Endothelial cell (in vitro differentiated cells): ENCODE data around the gene MAVS. TPM values are rescaled to one million over a fixed set of nuclear protein-coding genes. Genes with fewer than 3 reads are reported as not detected.
"Not testable (repeated sequence)": the region's sequence is repeated elsewhere in the genome, so short reads cannot be mapped to it uniquely, and the experiment has no call there.

ENCODE experiments used
- DNase-seq: peaks from one replicate; pipeline ENCODE4 v3.0.0; 2021; ENCODE audit warnings: low spot score
- H3K27ac Mint-ChIP-seq: one replicate; pipeline ENCODE4 v1.8.0; 2021; ENCODE audit warnings: mixed read lengths, inconsistent platforms; ENCODE audit not compliant: unreplicated experiment
- H3K27me3 Mint-ChIP-seq: one replicate; pipeline ENCODE4 v1.8.0; 2021; ENCODE audit warnings: mild to moderate bottlenecking, moderate library complexity, mixed read lengths, inconsistent platforms; ENCODE audit not compliant: unreplicated experiment
- H3K36me3 Mint-ChIP-seq: one replicate; pipeline ENCODE4 v1.8.0; 2021; ENCODE audit warnings: mild to moderate bottlenecking, low read depth, mixed read lengths, inconsistent platforms; ENCODE audit not compliant: unreplicated experiment
- H3K4me1 Mint-ChIP-seq: one replicate; pipeline ENCODE4 v1.8.0; 2021; ENCODE audit warnings: mild to moderate bottlenecking, mixed read lengths, inconsistent platforms; ENCODE audit not compliant: unreplicated experiment
- H3K4me3 Mint-ChIP-seq: one replicate; pipeline ENCODE4 v1.8.0; 2021; ENCODE audit warnings: mild to moderate bottlenecking, mixed read lengths, inconsistent platforms; ENCODE audit not compliant: unreplicated experiment
- H3K9me3 Mint-ChIP-seq: one replicate; pipeline ENCODE4 v1.8.0; 2021; ENCODE audit warnings: mixed read lengths, inconsistent platforms; ENCODE audit not compliant: unreplicated experiment
- total RNA-seq: library from RNA; stranded (reverse); fragmentation: NEBNext Ultra II Directional; extraction: Animal tissue kit (Norgen Biotek cat#: 25700); gene quantifications from one replicate; pipeline ENCODE4 v1.2.1, GENCODE V29; 2021; ENCODE audit not compliant: unreplicated experiment
- TF ChIP-seq, protein P1 (sequence below): fragments of 200-600 bp; sonication (generic); IDR thresholded peaks from one replicate; pipeline ENCODE4 v1.5.0; 2021; ENCODE audit warnings: antibody characterized with exemption; ENCODE audit not compliant: unreplicated experiment

Gene MAVS
- total RNA-seq, 1 donor from 2014 or later: 111 TPM

DNA sequence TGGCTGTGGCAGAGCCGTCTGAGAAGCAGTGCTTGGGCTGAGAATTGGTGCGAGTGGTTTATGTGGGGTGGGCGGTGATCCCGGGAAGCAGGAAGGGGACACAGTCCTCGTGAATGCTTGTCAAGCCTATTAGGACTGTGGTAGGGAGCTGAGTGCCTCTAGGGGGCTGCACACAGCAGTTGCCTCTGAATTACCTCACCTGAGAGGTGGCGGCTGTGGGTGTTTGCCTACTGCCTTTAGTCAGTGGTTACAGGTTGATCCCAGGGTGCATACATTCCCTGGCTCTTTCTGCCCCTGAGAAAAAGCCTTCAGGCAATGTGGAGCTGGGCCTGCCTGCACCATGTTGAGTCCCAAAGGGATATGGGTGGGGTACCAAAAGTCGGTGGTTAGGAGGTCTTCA, 21.1 kb upstream of the MAVS start:
- no peaks in the 10 kb centered on the region for H3K9me3 Mint-ChIP-seq
- H3K4me1 Mint-ChIP-seq: peaks cover 4% of the 10 kb centered on the region
- H3K27me3 Mint-ChIP-seq: peaks cover 5% of the 10 kb centered on the region
- peaks cover 7% of the 10 kb centered on the region for H3K36me3 Mint-ChIP-seq
- DNase-seq: no peak
- H3K4me3 Mint-ChIP-seq: no peak overlapping the region
- TF ChIP-seq, protein P1, sequence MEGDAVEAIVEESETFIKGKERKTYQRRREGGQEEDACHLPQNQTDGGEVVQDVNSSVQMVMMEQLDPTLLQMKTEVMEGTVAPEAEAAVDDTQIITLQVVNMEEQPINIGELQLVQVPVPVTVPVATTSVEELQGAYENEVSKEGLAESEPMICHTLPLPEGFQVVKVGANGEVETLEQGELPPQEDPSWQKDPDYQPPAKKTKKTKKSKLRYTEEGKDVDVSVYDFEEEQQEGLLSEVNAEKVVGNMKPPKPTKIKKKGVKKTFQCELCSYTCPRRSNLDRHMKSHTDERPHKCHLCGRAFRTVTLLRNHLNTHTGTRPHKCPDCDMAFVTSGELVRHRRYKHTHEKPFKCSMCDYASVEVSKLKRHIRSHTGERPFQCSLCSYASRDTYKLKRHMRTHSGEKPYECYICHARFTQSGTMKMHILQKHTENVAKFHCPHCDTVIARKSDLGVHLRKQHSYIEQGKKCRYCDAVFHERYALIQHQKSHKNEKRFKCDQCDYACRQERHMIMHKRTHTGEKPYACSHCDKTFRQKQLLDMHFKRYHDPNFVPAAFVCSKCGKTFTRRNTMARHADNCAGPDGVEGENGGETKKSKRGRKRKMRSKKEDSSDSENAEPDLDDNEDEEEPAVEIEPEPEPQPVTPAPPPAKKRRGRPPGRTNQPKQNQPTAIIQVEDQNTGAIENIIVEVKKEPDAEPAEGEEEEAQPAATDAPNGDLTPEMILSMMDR: no peak
- H3K27ac Mint-ChIP-seq: no peak overlapping the region

DNA sequence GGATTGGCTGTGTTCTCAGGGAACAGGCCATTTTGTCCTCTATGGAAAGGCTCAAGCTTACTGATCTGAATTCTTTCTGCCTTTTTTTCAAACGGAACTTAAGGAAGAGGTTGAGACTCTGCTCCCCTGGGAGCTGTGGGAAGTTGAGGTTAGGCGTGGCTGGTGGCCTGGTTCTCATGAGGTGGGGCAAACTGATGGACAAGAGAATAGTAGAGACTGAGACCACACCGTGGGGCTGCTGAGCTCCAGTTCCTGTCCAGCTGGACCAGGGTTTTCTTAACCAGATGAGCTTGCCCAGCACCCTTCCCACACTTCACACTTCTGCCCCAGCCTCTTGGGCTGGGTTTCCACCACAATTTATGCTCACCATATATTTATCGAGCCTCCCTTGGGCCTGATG, 20.2 kb upstream of the MAVS start:
- TF ChIP-seq, protein P1: no peak
- no peak for DNase-seq
- H3K36me3 Mint-ChIP-seq: peaks cover 3% of the 10 kb centered on the region
- no peak overlapping the region for H3K27ac Mint-ChIP-seq
- no peaks in the 10 kb centered on the region for H3K9me3 Mint-ChIP-seq
- H3K4me1 Mint-ChIP-seq: no peaks in the 10 kb centered on the region
- no peak overlapping the region for H3K4me3 Mint-ChIP-seq
- H3K27me3 Mint-ChIP-seq: no peaks in the 10 kb centered on the region

DNA sequence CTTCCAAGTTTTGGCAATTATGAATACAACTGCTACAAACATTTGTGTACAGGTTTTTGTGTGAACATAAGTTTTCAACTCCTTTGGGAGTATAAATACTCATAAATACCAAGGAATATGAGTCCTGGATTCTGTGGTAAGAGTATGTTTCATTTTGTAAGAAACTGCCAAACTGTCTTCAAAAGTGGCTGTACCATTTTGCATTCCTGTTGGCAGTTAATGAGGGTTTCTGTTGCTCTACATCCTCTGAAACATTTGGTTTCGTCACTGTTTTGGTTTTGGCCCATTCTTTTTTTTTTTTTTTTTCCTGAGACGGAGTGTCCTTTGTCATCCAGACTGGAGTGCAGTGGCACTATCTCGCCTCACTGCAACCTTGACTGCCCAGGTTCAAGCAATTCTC, 17.8 kb upstream of the MAVS start:
- Mint-ChIP-seq H3K27me3 (no peaks in the 10 kb centered on the region), H3K27ac (no peak overlapping the region), H3K36me3 (peaks cover 3% of the 10 kb centered on the region), H3K4me1 (no peaks in the 10 kb centered on the region), H3K9me3 (no peaks in the 10 kb centered on the region), H3K4me3 (no peak overlapping the region)
- DNase-seq: no peak
- TF ChIP-seq, protein P1: no peak

DNA sequence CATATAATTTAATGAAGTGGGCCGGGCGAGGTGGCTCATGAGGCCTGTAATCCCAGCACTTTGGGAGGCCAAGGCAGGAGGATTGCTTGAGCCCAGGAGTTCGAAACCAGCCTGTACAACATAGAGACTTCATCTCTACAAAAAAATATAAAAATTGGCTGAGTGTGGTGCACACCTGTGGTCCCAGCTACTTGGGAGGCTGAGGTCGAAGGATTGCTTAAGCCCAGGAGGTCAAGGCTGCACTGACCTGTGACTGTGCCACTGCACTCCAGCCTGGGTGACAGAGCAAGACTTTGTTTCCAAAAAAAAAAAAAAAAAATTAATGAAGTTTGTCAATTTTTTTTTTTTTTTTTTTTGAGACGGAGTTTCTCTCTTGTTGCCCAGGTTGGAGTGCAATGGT, 16.7 kb upstream of the MAVS start:
- not testable (repeated sequence) for H3K9me3 Mint-ChIP-seq, H3K27me3 Mint-ChIP-seq, DNase-seq, H3K4me1 Mint-ChIP-seq, H3K4me3 Mint-ChIP-seq, H3K27ac Mint-ChIP-seq, H3K36me3 Mint-ChIP-seq

DNA sequence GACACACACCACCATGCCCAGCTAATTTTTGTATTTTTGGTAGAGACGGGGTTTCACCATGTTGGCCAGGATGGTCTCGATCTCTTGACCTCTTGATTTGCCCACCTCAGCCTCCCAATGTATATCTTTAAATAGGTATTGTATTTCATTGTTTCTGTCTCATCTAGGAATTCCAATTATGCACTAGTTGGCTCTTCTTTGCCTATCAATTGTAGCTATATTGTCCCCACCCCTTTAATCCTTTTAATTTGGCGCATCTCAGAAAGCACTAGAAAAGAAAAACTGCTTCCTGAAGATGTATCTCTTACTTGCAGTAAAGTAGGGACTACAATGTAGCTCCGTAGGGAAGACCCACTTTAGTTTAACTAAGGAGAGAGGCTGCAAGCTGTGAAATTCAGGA, 10.5 kb upstream of the MAVS start:
- DNase-seq: no peak
- no peak overlapping the region for H3K4me3 Mint-ChIP-seq
- H3K36me3 Mint-ChIP-seq: peaks cover 6% of the 10 kb centered on the region
- peaks cover 2% of the 10 kb centered on the region for H3K27me3 Mint-ChIP-seq
- no peaks in the 10 kb centered on the region for H3K9me3 Mint-ChIP-seq
- TF ChIP-seq, protein P1: no peak
- H3K4me1 Mint-ChIP-seq: peaks cover 9% of the 10 kb centered on the region
- no peak overlapping the region for H3K27ac Mint-ChIP-seq

DNA sequence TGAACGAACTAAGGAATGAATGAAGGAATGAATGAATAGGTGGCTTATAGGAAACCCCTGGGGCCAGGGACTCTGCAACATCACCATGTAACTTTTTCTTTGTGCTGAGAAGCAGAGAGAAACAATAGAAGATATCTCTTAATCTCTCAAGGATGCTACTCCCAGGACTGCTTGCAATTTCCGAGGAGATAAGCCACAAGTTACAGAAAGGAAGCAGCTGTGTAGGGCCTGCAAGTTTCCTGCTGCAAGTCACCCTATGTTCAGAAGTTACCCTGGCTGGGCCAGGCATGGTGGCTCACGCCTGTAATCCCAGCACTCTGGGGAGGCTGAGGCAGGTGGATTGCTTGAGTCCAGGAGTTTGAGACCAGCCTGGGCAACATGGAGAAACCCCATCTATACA, 7.3 kb upstream of the MAVS start:
- TF ChIP-seq, protein P1: no peak
- peaks cover 3% of the 10 kb centered on the region for H3K27me3 Mint-ChIP-seq
- peak; percentile 38 for DNase-seq
- no peaks in the 10 kb centered on the region for H3K9me3 Mint-ChIP-seq
- peak overlapping the region; percentile 63 for H3K4me3 Mint-ChIP-seq
- peaks cover 6% of the 10 kb centered on the region for H3K36me3 Mint-ChIP-seq
- H3K27ac Mint-ChIP-seq: peak overlapping the region; percentile 100
- peaks cover 17% of the 10 kb centered on the region for H3K4me1 Mint-ChIP-seq

DNA sequence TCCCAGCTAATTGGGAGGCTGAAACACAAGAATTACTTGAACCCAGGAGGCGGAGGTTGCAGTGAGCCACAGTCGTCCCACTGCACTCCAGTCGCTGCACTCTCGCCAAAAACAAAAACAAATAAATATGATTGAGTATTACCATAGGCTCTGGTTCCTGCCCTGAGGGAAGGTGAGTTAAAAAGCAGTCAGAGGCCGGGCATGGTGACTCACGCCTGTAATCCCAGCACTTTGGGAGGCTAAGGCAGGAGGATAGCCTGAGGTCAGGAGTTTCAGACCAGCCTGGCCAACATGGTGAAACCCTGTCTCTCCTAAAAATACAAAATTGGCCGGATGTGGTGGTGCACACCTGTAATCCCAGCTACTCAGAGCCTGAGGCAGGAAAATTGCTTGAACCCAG, 6.4 kb upstream of the MAVS start:
- H3K36me3 Mint-ChIP-seq, H3K4me3 Mint-ChIP-seq, H3K9me3 Mint-ChIP-seq, H3K27me3 Mint-ChIP-seq, DNase-seq: not testable (repeated sequence)
- Mint-ChIP-seq H3K27ac (peak overlapping the region; percentile 100), H3K4me1 (peaks cover 17% of the 10 kb centered on the region)
